Uterus (tissue), 2 donors: ENCODE results near the gene PLXND1.

Source experiments
- CTCF ChIP-seq, 4 experiments: fragments of 200-600 bp in 2 of 4; fragments of 450-650 bp in 2 of 4; sonication (generic) in 2 of 4; IDR thresholded peaks; one replicate each; pipeline ENCODE4 v1.5.1; 2016 to 2019; ENCODE audit warnings: antibody characterized with exemption in 4 of 4, mild to moderate bottlenecking in 2 of 4, moderate library complexity in 1 of 4
- POLR2A ChIP-seq, 2 donors: fragments of 450-650 bp; IDR thresholded peaks; one replicate each; pipeline ENCODE4 v1.6.1; 2016; ENCODE audit warnings: antibody characterized with exemption in 2 of 2, mild to moderate bottlenecking in 1 of 2, moderate library complexity in 1 of 2

- TF ChIP-seq CTCF (IDR thresholded peaks at IDR 0.05), result no peak
- no peak for TF ChIP-seq POLR2A (IDR thresholded peaks at IDR 0.05)
Measured at GRCh38 chr3:129567176-129567705, 39.2 kb downstream of the PLXND1 start.
